Endometrial microvascular endothelial cells (primary cell): ENCODE results near the gene RABGAP1L. TPM values are rescaled to one million over a fixed set of nuclear protein-coding genes. Genes with fewer than 3 reads are reported as not detected.
"Not testable (repeated sequence)": the region's sequence is repeated elsewhere in the genome, so short reads cannot be mapped to it uniquely, and the experiment has no call there.

Experiments
- in situ Hi-C: cut with HindIII; loops from 2 replicates; pipeline ENCODE4 v1.10.0; 2017; ENCODE audit warnings: low sequenced_read_pairs, low pct_unique_long_range_greater_than_20kb; ENCODE audit errors: inconsistent ontology term
- total RNA-seq: library from RNA; depleted of rRNA; stranded (reverse); fragments of >200 nt; gene quantifications from one replicate; pipeline ENCODE4 v1.2.3, GENCODE V29; 2015; ENCODE audit errors: inconsistent ontology term

RABGAP1L gene
- total RNA-seq, 1 donor from 2014 or later, result 15.5 TPM

GRCh38 chr1:174269989-174270651, 110.8 kb downstream of the RABGAP1L start:
- in situ Hi-C loops, result loop anchor here (25.0 kb wide), 1 partner anchor 467 kb away; no protein-coding TSS in a partner anchor

- in situ Hi-C loops, result loop anchor here (25.0 kb wide), 1 partner anchor 464 kb away; no protein-coding TSS in a partner anchor
Measured at GRCh38 chr1:174273190-174273589, 113.9 kb downstream of the RABGAP1L start.

GRCh38 chr1:174273776-174274175, 114.5 kb downstream of the RABGAP1L start:
- in situ Hi-C loops, result loop anchor here (25.0 kb wide), 1 partner anchor 464 kb away; no protein-coding TSS in a partner anchor

GRCh38 chr1:174274452-174274851, 115.1 kb downstream of the RABGAP1L start:
- in situ Hi-C loops, result loop anchor here (25.0 kb wide), 1 partner anchor 463 kb away; no protein-coding TSS in a partner anchor

GRCh38 chr1:174274884-174275283, 115.6 kb downstream of the RABGAP1L start:
- in situ Hi-C loops, result loop anchor here (25.0 kb wide), 1 partner anchor 462 kb away; no protein-coding TSS in a partner anchor

- in situ Hi-C loops, result no loop called here
Measured at GRCh38 chr1:174276087-174276486, 116.8 kb downstream of the RABGAP1L start.

GRCh38 chr1:174284052-174284451, 124.7 kb downstream of the RABGAP1L start:
- in situ Hi-C loops, result no loop called here

- in situ Hi-C loops, result no loop called here
Measured at GRCh38 chr1:174286042-174286441, 126.7 kb downstream of the RABGAP1L start.

GRCh38 chr1:174289644-174290310, 130.5 kb downstream of the RABGAP1L start:
- in situ Hi-C loops, result no loop called here

- in situ Hi-C loops, result no loop called here
Measured at GRCh38 chr1:174291059-174291458, 131.7 kb downstream of the RABGAP1L start.

- in situ Hi-C loops, result no loop called here
Measured at GRCh38 chr1:174296309-174296708, 137.0 kb downstream of the RABGAP1L start.

GRCh38 chr1:174297351-174297750, 138.0 kb downstream of the RABGAP1L start:
- in situ Hi-C loops, result no loop called here

- in situ Hi-C loops, result no loop called here
Measured at GRCh38 chr1:174301295-174302077, 142.2 kb downstream of the RABGAP1L start.

- in situ Hi-C loops, result no loop called here
Measured at GRCh38 chr1:174308604-174309003, 149.3 kb downstream of the RABGAP1L start.

- in situ Hi-C loops, result no loop called here
Measured at GRCh38 chr1:174309490-174309889, 150.2 kb downstream of the RABGAP1L start.

GRCh38 chr1:174314433-174314832, 155.1 kb downstream of the RABGAP1L start:
- in situ Hi-C loops, result no loop called here

- in situ Hi-C loops, result no loop called here
Measured at GRCh38 chr1:174315239-174315638, 155.9 kb downstream of the RABGAP1L start.

- in situ Hi-C loops, result not testable (repeated sequence)
Measured at GRCh38 chr1:174320897-174321296, 161.6 kb downstream of the RABGAP1L start.

GRCh38 chr1:174322202-174322862, 163.0 kb downstream of the RABGAP1L start:
- in situ Hi-C loops, result no loop called here
